Islet precursor cell (in vitro differentiated cells): ENCODE results near the gene C19orf38.

ENCODE experiments used
- DNase-seq: peaks from one replicate; pipeline ENCODE4 v3.0.0-alpha.2; 2018

C19orf38 gene

GRCh38 chr19:10915130-10916091 lies 67.2 kb downstream of the C19orf38 start:
- DNase-seq = peak; percentile 56

GRCh38 chr19:10916602-10917001 lies 68.4 kb downstream of the C19orf38 start:
- no peak for DNase-seq

DNA sequence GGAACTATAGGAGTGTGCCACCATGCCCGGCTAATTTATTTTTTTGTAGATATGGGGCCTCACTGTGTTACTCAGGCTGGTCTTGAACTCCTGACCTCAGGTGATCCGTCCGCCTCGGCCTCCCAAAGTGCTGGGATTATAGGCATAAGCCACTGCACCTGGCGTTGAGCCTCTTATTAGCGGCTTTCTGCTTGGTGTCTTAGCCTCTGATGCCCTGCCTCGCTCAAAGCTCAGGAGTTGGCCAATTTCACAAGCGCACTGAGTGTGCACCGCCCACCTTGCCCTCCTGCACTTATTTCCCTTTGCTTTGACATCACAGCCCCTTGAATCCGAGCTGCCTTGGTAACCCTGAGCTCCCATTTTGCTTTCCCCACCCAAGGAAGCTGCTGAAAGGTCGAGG lies 70.1 kb downstream of the C19orf38 start:
- no peak for DNase-seq
